Parathyroid adenoma (tissue), 2 donors: ENCODE measurements around the gene TMEM236.

Experiments used
- H2AFZ ChIP-seq: fragments of 300-600 bp; sonication (generic); one replicate; pipeline ENCODE4 v1.7.0; 2017; ENCODE audit warnings: antibody characterized with exemption, mild to moderate bottlenecking
- H3K27ac ChIP-seq: fragments of 300-600 bp; sonication (generic); one replicate; pipeline ENCODE4 v1.7.0; 2017
- H3K27me3 ChIP-seq: fragments of 300-600 bp; sonication (generic); one replicate; pipeline ENCODE4 v1.7.0; 2017; ENCODE audit warnings: low read length; ENCODE audit not compliant: control insufficient read depth, insufficient read depth
- H3K36me3 ChIP-seq: fragments of 300-600 bp; sonication (generic); one replicate; pipeline ENCODE4 v1.7.0; 2017; ENCODE audit warnings: low read length; ENCODE audit not compliant: control insufficient read depth, insufficient read depth
- H3K4me1 ChIP-seq: fragments of 300-600 bp; sonication (generic); one replicate; pipeline ENCODE4 v1.7.0; 2017; ENCODE audit warnings: control low read depth
- H3K4me2 ChIP-seq: fragments of 300-600 bp; sonication (generic); one replicate; pipeline ENCODE4 v1.7.0; 2017; ENCODE audit warnings: low read length
- H3K4me3 ChIP-seq: fragments of 300-600 bp; sonication (generic); one replicate; pipeline ENCODE4 v1.7.0; 2017; ENCODE audit warnings: low read depth, low read length
- H3K79me2 ChIP-seq: fragments of 300-600 bp; sonication (generic); one replicate; pipeline ENCODE4 v1.7.0; 2017; ENCODE audit warnings: control low read depth
- H3K9ac ChIP-seq: fragments of 300-600 bp; sonication (generic); one replicate; pipeline ENCODE4 v1.7.0; 2017; ENCODE audit warnings: mild to moderate bottlenecking
- H3K9me3 ChIP-seq: fragments of 300-600 bp; sonication (generic); one replicate; pipeline ENCODE4 v1.7.0; 2017; ENCODE audit warnings: low read length; ENCODE audit not compliant: control insufficient read depth
- CTCF ChIP-seq: fragments of 300-600 bp; sonication (generic); IDR thresholded peaks from one replicate; pipeline ENCODE4 v1.7.0; 2017; ENCODE audit warnings: antibody characterized with exemption, mild to moderate bottlenecking
- donor health status: primary hyperparathyroidism.

Gene TMEM236

GRCh38 chr10:17751781-17752445 is at the start of gene TMEM236:
TSS of gene TMEM236 (plus strand) at chr10:17752201. CDS start at chr10:17752296, 95 bp downstream.
- TF ChIP-seq CTCF = no peak
- H3K27ac ChIP-seq = no peak within 1 kb of the TSS

GRCh38 chr10:17703706-17704105 is 48.3 kb upstream of the TMEM236 start:
- Histone ChIP-seq H3K27ac (no peak overlapping the region), H2AFZ (no peak overlapping the region), H3K9me3 (no peaks in the 10 kb centered on the region), H3K4me1 (no peaks in the 10 kb centered on the region), H3K27me3 (no peaks in the 10 kb centered on the region), H3K4me2 (no peak overlapping the region), H3K4me3 (no peak overlapping the region), H3K9ac (no peak overlapping the region), H3K79me2 (no peaks in the 10 kb centered on the region), H3K36me3 (no peaks in the 10 kb centered on the region)
- no peak for TF ChIP-seq CTCF

More at GRCh38 chr10:17751781-17752445, at the start of gene TMEM236:
- no peak within 1 kb of the TSS for H2AFZ ChIP-seq
- H3K9me3 ChIP-seq = no peaks in the 10 kb centered on the region
- H3K79me2 ChIP-seq = no peaks in the 10 kb centered on the region
- H3K4me2 ChIP-seq = no peak within 1 kb of the TSS
- H3K27me3 ChIP-seq = no peaks in the 10 kb centered on the region
- H3K9ac ChIP-seq = no peak within 1 kb of the TSS
- H3K4me1 ChIP-seq = no peaks in the 10 kb centered on the region
- no peak within 1 kb of the TSS for H3K4me3 ChIP-seq
- no peaks in the 10 kb centered on the region for H3K36me3 ChIP-seq

- H3K9ac ChIP-seq = no peak overlapping the region
- no peak overlapping the region for H3K27ac ChIP-seq
- H3K27me3 ChIP-seq = no peaks in the 10 kb centered on the region
- H3K9me3 ChIP-seq = no peaks in the 10 kb centered on the region
- no peaks in the 10 kb centered on the region for H3K79me2 ChIP-seq
- H3K4me3 ChIP-seq = no peak overlapping the region
- H2AFZ ChIP-seq = no peak overlapping the region
- H3K4me1 ChIP-seq = no peaks in the 10 kb centered on the region
- no peak for TF ChIP-seq CTCF
- no peak overlapping the region for H3K4me2 ChIP-seq
- no peaks in the 10 kb centered on the region for H3K36me3 ChIP-seq
Observed at GRCh38 chr10:17708821-17709220, 43.2 kb upstream of the TMEM236 start.

GRCh38 chr10:17709492-17709891 is 42.5 kb upstream of the TMEM236 start:
- Histone ChIP-seq H3K27me3 (no peaks in the 10 kb centered on the region), H3K9me3 (no peaks in the 10 kb centered on the region), H3K4me2 (no peak overlapping the region), H3K4me1 (no peaks in the 10 kb centered on the region), H3K4me3 (no peak overlapping the region), H2AFZ (no peak overlapping the region), H3K27ac (no peak overlapping the region), H3K36me3 (no peaks in the 10 kb centered on the region), H3K79me2 (no peaks in the 10 kb centered on the region), H3K9ac (no peak overlapping the region)
- no peak for TF ChIP-seq CTCF

- H3K4me2 ChIP-seq = no peak overlapping the region
- no peaks in the 10 kb centered on the region for H3K36me3 ChIP-seq
- H3K27me3 ChIP-seq = no peaks in the 10 kb centered on the region
- no peaks in the 10 kb centered on the region for H3K4me1 ChIP-seq
- no peaks in the 10 kb centered on the region for H3K9me3 ChIP-seq
- no peak overlapping the region for H3K9ac ChIP-seq
- no peaks in the 10 kb centered on the region for H3K79me2 ChIP-seq
- H2AFZ ChIP-seq = no peak overlapping the region
- H3K4me3 ChIP-seq = no peak overlapping the region
- H3K27ac ChIP-seq = no peak overlapping the region
- no peak for TF ChIP-seq CTCF
Observed at GRCh38 chr10:17710181-17710580, 41.8 kb upstream of the TMEM236 start.
